ENCODE measurements around the gene JDP2.

Gene JDP2

GRCh38 chr14:75504411-75504810 lies 76.6 kb downstream of the JDP2 start:
- Histone ChIP-seq H3K4me3 (ENCODE audit: low read depth, low read length) (no peak overlapping the region), H3K36me3 (ENCODE audit: control insufficient read depth in 2 of 2, insufficient read depth in 1 of 2, low read length in 2 of 2) (no peaks in the 10 kb centered on the region), H3K4me1 (ENCODE audit: control insufficient read depth, insufficient read depth, low read length) (no peaks in the 10 kb centered on the region), H3K9me3 (ENCODE audit: control insufficient read depth, insufficient read depth, low read depth, low read length) (no peaks in the 10 kb centered on the region), H3K27ac (ENCODE audit: extremely low read depth, low read depth, low read length) (no peak overlapping the region)
- ChIA-PET CTCF (interaction anchor here (1.3 kb wide), 1 partner anchor 58 kb away, joined by 5 read pairs; no protein-coding TSS in a partner anchor), POLR2A (no interaction called here)
- no peak for TF ChIP-seq ZFHX2 (tag by site-specific recombination; conservative IDR thresholded peaks at IDR 0.05)
- no peak for TF ChIP-seq ZIC2 (tag by site-specific recombination; IDR thresholded peaks at IDR 0.05)
- no peak for TF ChIP-seq ZNF623 (tag by site-specific recombination; IDR thresholded peaks at IDR 0.05)
- TF ChIP-seq ZNF214 (tag by site-specific recombination; IDR thresholded peaks at IDR 0.05; ENCODE audit: borderline replicate concordance) = no peak
- no peak for TF ChIP-seq REPIN1 (tag by site-specific recombination; IDR thresholded peaks at IDR 0.05; ENCODE audit: low read depth)
- no peak for TF ChIP-seq ZFP3 (tag by site-specific recombination; IDR thresholded peaks at IDR 0.05; ENCODE audit: low read depth)
- no peak for TF ChIP-seq ZNF785 (tag by site-specific recombination; IDR thresholded peaks at IDR 0.05)
- TF ChIP-seq ZNF571 (tag by site-specific recombination; IDR thresholded peaks at IDR 0.05) = no peak
- TF ChIP-seq HOXC10 (CRISPR knock-in tag; IDR thresholded peaks at IDR 0.05) = no peak
- TF ChIP-seq ZNF529 (tag by site-specific recombination; IDR thresholded peaks at IDR 0.05; ENCODE audit: insufficient replicate concordance) = no peak
- no peak for TF ChIP-seq ZNF239 (tag by site-specific recombination; IDR thresholded peaks at IDR 0.05)
- TF ChIP-seq BCL11A (tag by site-specific recombination; IDR thresholded peaks at IDR 0.05; ENCODE audit: low read depth) = no peak
- no peak for TF ChIP-seq ZNF677 (tag by site-specific recombination; IDR thresholded peaks at IDR 0.05)

GRCh38 chr14:75506930-75507329 lies 79.1 kb downstream of the JDP2 start:
- no peak overlapping the region for H3K4me3 ChIP-seq (ENCODE audit: low read depth, low read length)
- POLR2A ChIA-PET = no interaction called here
- CTCF ChIA-PET = interaction anchor here (0.6 to 0.8 kb wide), 2 partner anchors 11 to 51 kb away, joined by 3 read pairs; no protein-coding TSS in a partner anchor
- H3K27ac ChIP-seq (ENCODE audit: extremely low read depth, low read depth, low read length) = no peak overlapping the region
- no peaks in the 10 kb centered on the region for H3K36me3 ChIP-seq (ENCODE audit: control insufficient read depth in 2 of 2, insufficient read depth in 1 of 2, low read length in 2 of 2)
- TF ChIP-seq ZNF791 (tag by site-specific recombination; IDR thresholded peaks at IDR 0.05) (no peak), SETDB1 (IDR thresholded peaks at IDR 0.05; ENCODE audit: insufficient read length, low read length) (peak; percentile 75), ZFP37 (tag by site-specific recombination; IDR thresholded peaks at IDR 0.05) (no peak), INSM2 (tag by site-specific recombination; IDR thresholded peaks at IDR 0.05) (no peak)
- no peaks in the 10 kb centered on the region for H3K4me1 ChIP-seq (ENCODE audit: control insufficient read depth, insufficient read depth, low read length)
- H3K9me3 ChIP-seq (ENCODE audit: control insufficient read depth, insufficient read depth, low read depth, low read length) = no peaks in the 10 kb centered on the region

GRCh38 chr14:75510547-75510946 lies 82.7 kb downstream of the JDP2 start:
- CTCF ChIA-PET = no interaction called here
- Histone ChIP-seq H3K27ac (ENCODE audit: extremely low read depth, low read depth, low read length) (no peak overlapping the region), H3K4me3 (ENCODE audit: low read depth, low read length) (no peak overlapping the region), H3K36me3 (ENCODE audit: control insufficient read depth in 2 of 2, insufficient read depth in 1 of 2, low read length in 2 of 2) (no peaks in the 10 kb centered on the region), H3K9me3 (ENCODE audit: control insufficient read depth, insufficient read depth, low read depth, low read length) (no peaks in the 10 kb centered on the region), H3K4me1 (ENCODE audit: control insufficient read depth, insufficient read depth, low read length) (no peaks in the 10 kb centered on the region)
- POLR2A ChIA-PET = no interaction called here
- TF ChIP-seq ZNF513 (tag by site-specific recombination; IDR thresholded peaks at IDR 0.05) = no peak
- no peak for TF ChIP-seq ZNF423 (tag by site-specific recombination; IDR thresholded peaks at IDR 0.05)
- TF ChIP-seq ZNF580 (tag by site-specific recombination; IDR thresholded peaks at IDR 0.05) = no peak
- no peak for TF ChIP-seq GFI1B (tag by site-specific recombination; IDR thresholded peaks at IDR 0.05)
- TF ChIP-seq ZNF510 (tag by site-specific recombination; IDR thresholded peaks at IDR 0.05; ENCODE audit: insufficient replicate concordance) = no peak
- TF ChIP-seq YY2 (tag by site-specific recombination; IDR thresholded peaks at IDR 0.05) = no peak
- TF ChIP-seq, protein P1, sequence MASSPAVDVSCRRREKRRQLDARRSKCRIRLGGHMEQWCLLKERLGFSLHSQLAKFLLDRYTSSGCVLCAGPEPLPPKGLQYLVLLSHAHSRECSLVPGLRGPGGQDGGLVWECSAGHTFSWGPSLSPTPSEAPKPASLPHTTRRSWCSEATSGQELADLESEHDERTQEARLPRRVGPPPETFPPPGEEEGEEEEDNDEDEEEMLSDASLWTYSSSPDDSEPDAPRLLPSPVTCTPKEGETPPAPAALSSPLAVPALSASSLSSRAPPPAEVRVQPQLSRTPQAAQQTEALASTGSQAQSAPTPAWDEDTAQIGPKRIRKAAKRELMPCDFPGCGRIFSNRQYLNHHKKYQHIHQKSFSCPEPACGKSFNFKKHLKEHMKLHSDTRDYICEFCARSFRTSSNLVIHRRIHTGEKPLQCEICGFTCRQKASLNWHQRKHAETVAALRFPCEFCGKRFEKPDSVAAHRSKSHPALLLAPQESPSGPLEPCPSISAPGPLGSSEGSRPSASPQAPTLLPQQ (tag by site-specific recombination; IDR thresholded peaks at IDR 0.05) = no peak
- TF ChIP-seq ZNF792 (tag by site-specific recombination; IDR thresholded peaks at IDR 0.05) = no peak
- TF ChIP-seq KLF1 (tag by site-specific recombination; IDR thresholded peaks at IDR 0.05) = no peak
- no peak for TF ChIP-seq GLI2 (tag by site-specific recombination; IDR thresholded peaks at IDR 0.05; ENCODE audit: borderline replicate concordance, low read depth)
- TF ChIP-seq ZNF555 (tag by site-specific recombination; conservative IDR thresholded peaks at IDR 0.05) = no peak

Data from HEK293 (cell line).